Fibroblast of skin of left biceps (primary cell): ENCODE results near the gene C1QTNF1.

Experiments used
- DNase-seq, 2 experiments: peaks; one replicate each; pipeline ENCODE4 v3.0.0-alpha.2; 2013; ENCODE audit warnings: low read depth in 2 of 2

Gene C1QTNF1

DNA sequence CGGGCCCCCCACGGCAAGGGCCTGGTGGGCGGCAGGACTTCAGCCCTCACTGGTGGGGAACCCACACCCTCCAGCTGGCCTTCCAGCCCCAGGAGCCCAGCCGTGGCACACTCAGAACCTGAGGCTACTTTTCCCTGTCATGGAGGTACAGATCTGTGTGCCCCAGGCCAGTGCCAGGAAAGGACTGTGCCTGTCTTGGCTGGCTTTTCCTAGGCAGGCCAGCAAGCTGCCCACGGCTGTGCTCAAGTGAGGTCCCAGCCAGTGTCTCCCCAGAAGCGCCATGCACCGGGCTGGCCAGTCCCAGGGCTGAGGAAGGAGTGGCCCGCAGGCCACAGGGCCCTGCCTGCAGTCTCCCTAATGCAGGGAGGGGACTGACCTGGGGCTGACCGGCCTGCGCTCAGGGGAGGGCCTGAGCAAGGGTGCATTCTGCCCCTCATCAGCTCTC, 67.3 kb downstream of the C1QTNF1 start:
- DNase-seq: no peak

DNA sequence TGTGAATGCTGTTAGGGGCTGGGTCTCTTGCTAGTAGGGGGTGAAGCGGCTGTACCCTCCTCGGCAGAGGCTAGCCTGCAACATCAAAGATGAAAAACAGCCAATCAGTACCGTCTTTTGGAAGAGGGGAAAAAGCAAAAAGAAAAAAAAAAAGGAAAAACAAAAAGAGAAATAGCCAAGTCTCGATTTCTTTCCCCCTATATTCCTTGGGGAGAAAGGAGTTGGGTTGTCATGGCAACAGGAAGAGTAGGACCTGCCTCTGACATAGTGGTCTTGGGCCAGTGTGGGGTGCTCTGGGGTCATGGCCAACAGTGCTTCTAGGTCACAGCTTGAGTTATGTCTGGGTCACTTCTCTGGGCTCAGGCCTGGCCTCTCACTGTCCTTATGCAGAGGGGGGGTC, 68.6 kb downstream of the C1QTNF1 start:
- no peak for DNase-seq

DNA sequence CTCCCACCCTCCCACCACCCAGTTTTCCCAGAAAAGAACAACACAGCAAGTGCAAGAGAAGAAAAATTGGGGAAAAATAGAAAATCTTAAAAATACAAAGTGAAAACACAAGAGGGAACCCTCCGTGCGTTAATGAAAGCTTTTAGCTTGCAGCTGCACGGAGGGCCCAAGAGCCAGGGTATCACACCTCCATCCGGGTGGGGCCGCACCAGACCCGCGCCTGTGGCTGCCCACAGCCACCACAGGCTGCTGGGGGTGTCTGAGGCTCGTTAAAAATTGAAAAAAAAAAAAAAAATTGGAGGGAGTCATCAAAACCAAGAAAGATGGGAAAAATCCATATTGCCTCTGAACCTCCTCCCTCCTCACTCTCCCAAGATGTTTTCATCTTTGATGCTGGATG, 69.3 kb downstream of the C1QTNF1 start:
- DNase-seq: no peak

DNA sequence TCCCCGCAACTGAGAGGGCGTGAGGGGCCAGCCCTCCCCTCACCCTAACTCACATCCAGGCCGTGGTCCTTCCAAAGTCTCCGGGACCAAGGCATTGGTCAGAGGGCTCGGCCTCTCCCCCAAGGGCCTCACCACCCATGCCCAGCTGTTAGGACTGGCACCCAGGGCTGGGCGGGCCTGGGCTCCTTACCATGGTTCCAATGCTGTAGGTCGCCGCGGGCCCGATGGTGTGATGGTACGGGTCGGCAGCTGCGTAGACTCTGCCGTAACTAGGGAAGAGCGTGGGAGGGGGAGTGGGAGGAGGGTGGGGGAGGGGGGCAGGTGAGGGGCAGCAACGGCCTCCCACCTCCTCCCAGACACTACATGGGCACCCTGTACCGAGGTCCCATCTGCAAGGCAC, 70.3 kb downstream of the C1QTNF1 start:
- no peak for DNase-seq

DNA sequence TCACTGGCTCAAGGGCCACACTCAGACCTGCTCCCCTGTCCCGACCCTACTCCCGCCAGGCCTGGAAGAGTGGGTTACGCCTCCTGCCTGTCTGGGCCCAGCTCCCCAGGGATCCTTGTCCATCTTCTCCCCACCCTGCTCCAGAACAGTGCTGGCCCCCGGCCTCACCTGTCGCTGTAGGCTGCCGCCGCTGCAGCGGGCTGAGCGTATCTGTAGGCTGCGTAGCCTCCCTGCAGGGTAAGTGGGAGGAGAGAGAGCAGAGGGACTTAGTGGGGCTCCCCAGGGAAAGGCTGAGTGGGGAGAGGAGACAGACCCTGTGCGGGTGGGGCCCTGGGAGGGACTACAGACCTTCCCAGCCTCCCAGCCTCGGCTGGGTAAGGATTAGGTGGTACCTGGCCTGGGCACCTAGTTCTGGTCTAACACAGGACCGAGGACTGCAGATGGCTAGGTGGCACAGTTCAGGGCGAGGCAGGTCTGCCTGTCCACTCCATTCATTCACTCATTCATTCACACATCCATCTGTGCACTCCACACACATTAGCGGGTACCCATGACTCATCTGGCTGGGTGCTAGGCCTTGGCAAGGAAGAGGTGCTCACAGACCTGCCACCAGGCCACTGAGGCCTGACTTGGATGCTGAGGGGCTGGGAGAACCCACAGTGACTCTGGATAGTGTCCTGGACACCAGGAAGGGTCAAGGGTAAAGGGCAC, 71.5 kb downstream of the C1QTNF1 start:
- no peak for DNase-seq

DNA sequence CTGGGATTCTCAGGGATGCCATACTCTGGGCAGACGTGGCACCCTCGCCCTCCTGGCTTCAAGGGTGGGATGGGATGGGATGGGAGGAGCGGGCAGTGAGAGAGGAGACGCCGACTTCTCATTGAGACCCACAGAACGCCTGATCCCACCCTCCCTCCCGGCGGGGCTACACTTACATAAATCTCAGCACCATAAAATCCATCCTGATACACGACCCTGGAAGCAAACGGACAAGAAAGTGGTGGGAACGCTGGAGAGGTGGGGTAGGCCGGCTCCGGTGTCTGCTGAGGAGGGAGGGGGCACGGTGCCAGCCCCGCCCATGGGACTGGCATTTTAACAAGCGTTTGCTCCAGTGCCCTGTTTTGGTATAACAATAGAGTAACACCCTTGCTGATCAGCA, 72.5 kb downstream of the C1QTNF1 start:
- no peak for DNase-seq

DNA sequence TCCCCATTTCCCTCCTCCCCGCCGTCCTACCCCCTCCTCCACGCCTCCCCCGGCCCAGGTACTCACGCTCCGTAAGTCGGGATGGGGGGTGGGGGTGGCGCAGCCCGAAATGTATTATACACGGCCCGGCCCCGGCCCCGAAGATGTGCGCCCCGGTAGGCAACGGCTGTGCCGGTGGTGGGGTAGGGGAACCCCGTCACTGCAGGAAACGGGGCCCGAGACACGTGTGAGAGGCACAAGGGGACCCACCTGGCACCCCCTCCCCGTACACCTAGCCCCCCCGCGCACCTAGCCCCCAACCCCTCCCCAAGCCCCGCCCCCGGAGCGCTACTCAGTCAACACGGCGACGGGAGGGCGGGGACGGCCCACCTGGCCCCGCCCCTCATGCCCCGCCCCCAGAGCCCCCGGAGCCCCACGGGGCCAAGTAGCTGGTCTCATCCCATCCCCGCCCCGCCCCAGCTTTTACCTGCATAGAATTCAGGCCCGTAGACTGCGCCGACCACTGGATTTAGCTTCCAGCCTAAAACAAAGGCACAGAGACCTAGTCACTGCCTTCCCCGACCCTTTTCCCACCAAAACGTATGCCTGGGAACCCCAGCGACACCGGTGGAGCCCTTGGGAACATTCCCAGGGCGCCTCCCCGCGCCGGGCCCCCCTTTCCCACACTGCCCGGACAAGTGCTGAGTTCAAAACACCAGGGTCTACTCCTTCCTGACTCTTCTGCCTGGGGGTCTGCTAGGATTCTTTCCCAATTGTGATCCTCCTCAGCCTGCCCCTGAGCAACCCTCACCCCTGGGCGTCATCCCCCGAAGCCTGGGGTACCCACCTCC, 73.5 kb downstream of the C1QTNF1 start:
- no peak for DNase-seq

DNA sequence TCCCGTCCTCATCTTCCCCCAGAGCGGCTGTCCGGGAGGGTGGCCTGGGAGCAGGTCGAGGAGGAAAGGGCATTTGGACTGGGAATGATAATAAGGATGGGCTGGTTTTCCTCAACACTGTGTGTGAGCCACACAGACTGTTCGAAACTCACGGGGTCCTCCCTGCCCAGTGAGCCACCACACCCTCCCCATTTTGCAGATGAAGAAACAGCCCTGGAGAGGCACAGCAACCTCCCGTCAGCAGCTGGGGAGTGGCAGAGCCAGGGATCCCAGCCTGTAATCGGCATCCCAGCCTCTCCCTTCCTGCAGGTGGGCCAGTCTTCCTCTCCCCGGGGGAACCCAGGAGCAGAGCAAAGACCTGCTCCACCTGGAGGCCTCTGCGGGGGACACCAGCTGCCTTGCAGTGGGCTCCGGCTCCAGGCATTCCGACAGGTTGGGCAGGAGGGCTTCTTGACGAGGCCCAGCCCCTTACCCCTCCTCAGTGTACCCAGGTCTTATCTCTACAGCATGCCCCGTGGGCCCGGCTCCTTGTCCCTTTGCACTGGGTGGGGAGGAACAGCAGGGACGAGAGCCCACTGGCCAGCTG, 74.4 kb downstream of the C1QTNF1 start:
- no peak for DNase-seq
